Naive thymus-derived CD4-positive, alpha-beta T cell (primary cell): Measurements from ENCODE around the gene CAMK2G. TPM values are rescaled to one million over a fixed set of nuclear protein-coding genes. Genes with fewer than 3 reads are reported as not detected.

Experiments
- polyA plus RNA-seq, 2 donors: library from polyadenylated mRNA; unstranded; fragments of 300-500 nt; fragmentation: Illumina TruSeq; gene quantifications; one replicate each; pipeline ENCODE4 v1.2.3, GENCODE V29; 2021
- total RNA-seq, 6 experiments: library from RNA in 5 of 6; stranded (reverse) in 5 of 6; gene quantifications; 1 replicate in 5 of 6; 2 replicates in 1 of 6; pipeline ENCODE4 v1.2.3 and lab custom pipeline; 2021 to 2026

CAMK2G gene
- total and polyA plus RNA-seq, 7 experiments from 2014 or later = 5.6 to 70.9 (median 54.6) TPM

Other genes starting within 250 kb of the CAMK2G start
- not detected for gene MYOZ1, start 233.1 kb downstream of the CAMK2G start, total RNA-seq
- gene MYOZ1, start 233.1 kb downstream of the CAMK2G start, polyA plus RNA-seq = not detected
- gene SYNPO2L, start 218.5 kb downstream of the CAMK2G start, total RNA-seq = under 1 TPM in 2 of 5 experiments, not detected in 3; 0.08 to 0.12 TPM
- gene SYNPO2L, start 218.5 kb downstream of the CAMK2G start, polyA plus RNA-seq = not detected
- gene AGAP5, start 176.4 kb downstream of the CAMK2G start, total RNA-seq = 10 to 100 TPM in 3 of 5 experiments, 1 to 10 TPM in 2; 7.8 to 16.6 (median 10.5) TPM
- not detected for gene AGAP5, start 176.4 kb downstream of the CAMK2G start, polyA plus RNA-seq
- gene SEC24C, start 130.2 kb downstream of the CAMK2G start, total RNA-seq = 100 to 1,000 TPM in 2 of 5 experiments, 10 to 100 TPM in 3; 68.7 to 122 (median 95.4) TPM
- gene SEC24C, start 130.2 kb downstream of the CAMK2G start, polyA plus RNA-seq = 10 to 100 TPM; 23.3 to 41.4 TPM
- gene CHCHD1, start 92.5 kb downstream of the CAMK2G start, total RNA-seq = 10 to 100 TPM in 3 of 5 experiments, 1 to 10 TPM in 2; 5.6 to 31.4 (median 14.9) TPM
- gene CHCHD1, start 92.5 kb downstream of the CAMK2G start, polyA plus RNA-seq = 10 to 100 TPM; 40.5 to 49.6 TPM
- gene ZSWIM8, start 88.9 kb downstream of the CAMK2G start, total RNA-seq = 100 to 1,000 TPM in 1 of 5 experiments, 10 to 100 TPM in 4; 70.9 to 102 (median 83.2) TPM
- 10 to 100 TPM in 1 of 2 donors, 1 to 10 TPM in 1; 9.9 to 27.9 TPM for gene ZSWIM8, start 88.9 kb downstream of the CAMK2G start, polyA plus RNA-seq
- gene NDST2, start 63.0 kb downstream of the CAMK2G start, total RNA-seq = 100 to 1,000 TPM in 3 of 5 experiments, 10 to 100 TPM in 2; 74.2 to 117 (median 104) TPM
- 10 to 100 TPM; 23.1 to 34.3 TPM for gene NDST2, start 63.0 kb downstream of the CAMK2G start, polyA plus RNA-seq
- under 1 TPM; 0.42 to 0.97 (median 0.78) TPM for gene PLAU, start 36.6 kb upstream of the CAMK2G start, total RNA-seq
- not detected for gene PLAU, start 36.6 kb upstream of the CAMK2G start, polyA plus RNA-seq
- gene VCL, start 123.6 kb upstream of the CAMK2G start, total RNA-seq = 10 to 100 TPM in 4 of 5 experiments, 1 to 10 TPM in 1; 9.0 to 67.7 (median 21.6) TPM
- 10 to 100 TPM; 12.5 to 16.5 TPM for gene VCL, start 123.6 kb upstream of the CAMK2G start, polyA plus RNA-seq